OCI-LY3 (cell line): Measurements from ENCODE around the gene CAMKK1.

Experiments
- H2AFZ ChIP-seq: fragments of 200-600, 300-600 bp; shearing (Covaris generic); 2 replicates; pipeline ENCODE4 v1.6.0; 2014; ENCODE audit warnings: antibody characterized with exemption, low read depth, low read length
- H3K27ac ChIP-seq: fragments of 200-600, 300-600 bp; sonication (generic); 2 replicates; pipeline ENCODE4 v1.5.1; 2014; ENCODE audit warnings: mild to moderate bottlenecking, low read length, moderate library complexity, mixed read lengths
- H3K27me3 ChIP-seq: fragments of 200-600, 300-600 bp; sonication (generic); 2 replicates; pipeline ENCODE4 v1.6.1; 2014; ENCODE audit warnings: low read depth, low read length, mixed read lengths
- H3K36me3 ChIP-seq: fragments of 200-600, 300-600 bp; sonication (generic); replicated peaks from 2 replicates; pipeline ENCODE3; 2014; ENCODE audit warnings: low read depth, low read length, mixed read lengths
- H3K4me1 ChIP-seq: fragments of 300-600, 200-600 bp; sonication (generic); 2 replicates; pipeline ENCODE4 v1.6.1; 2014; ENCODE audit warnings: low read length, mixed read lengths
- H3K4me2 ChIP-seq: fragments of 200-600, 300-600 bp; sonication (generic); 2 replicates; pipeline ENCODE4 v1.6.1; 2014; ENCODE audit warnings: low read length, mixed read lengths
- H3K4me3 ChIP-seq: fragments of 300-600, 200-600 bp; sonication (generic); 2 replicates; pipeline ENCODE4 v1.5.1; 2014; ENCODE audit warnings: antibody characterized with exemption, mild to moderate bottlenecking, low read length, moderate library complexity
- H3K79me2 ChIP-seq: fragments of 300-600, 200-600 bp; shearing (Covaris generic); 2 replicates; pipeline ENCODE4 v1.6.1; 2014; ENCODE audit warnings: mild to moderate bottlenecking, low read length, mixed read lengths
- H3K9ac ChIP-seq: fragments of 300-600, 200-600 bp; shearing (Covaris generic); 2 replicates; pipeline ENCODE4 v1.6.0; 2014; ENCODE audit warnings: mild to moderate bottlenecking, low read length, moderate library complexity
- H3K9me3 ChIP-seq: fragments of 200-600, 300-600 bp; shearing (Covaris generic); 2 replicates; pipeline ENCODE4 v1.6.1; 2014; ENCODE audit warnings: low read length, mixed read lengths; ENCODE audit not compliant: insufficient read depth
- H4K20me1 ChIP-seq: fragments of 200-600, 300-600 bp; sonication (generic); 2 replicates; pipeline ENCODE4 v1.6.1; 2016; ENCODE audit warnings: low read length, mixed read lengths; ENCODE audit not compliant: insufficient read depth
- CTCF ChIP-seq: fragments of 200-600, 300-600 bp; sonication (generic); IDR thresholded peaks from 2 replicates; pipeline ENCODE4 v1.5.1; 2014; ENCODE audit warnings: antibody characterized with exemption, low read length, low read depth
- EZH2phosphoT487 ChIP-seq: fragments of 200-600 bp; shearing (Covaris generic); IDR thresholded peaks from 2 replicates; pipeline ENCODE4 v1.6.1; 2018; ENCODE audit warnings: antibody characterized with exemption, mixed run types, low read depth

Gene CAMKK1

GRCh38 chr17:3905017-3905520 lies 12.2 kb upstream of the CAMKK1 start:
- H3K79me2 ChIP-seq: no peaks in the 10 kb centered on the region
- no peaks in the 10 kb centered on the region for H4K20me1 ChIP-seq
- no peak overlapping the region for H2AFZ ChIP-seq
- H3K9me3 ChIP-seq: no peaks in the 10 kb centered on the region
- no peak overlapping the region for H3K4me3 ChIP-seq
- H3K27me3 ChIP-seq: no peaks in the 10 kb centered on the region
- H3K4me2 ChIP-seq: no peak overlapping the region
- H3K27ac ChIP-seq: no peak overlapping the region
- no peaks in the 10 kb centered on the region for H3K4me1 ChIP-seq
- TF ChIP-seq CTCF: no peak
- no peak for TF ChIP-seq EZH2phosphoT487
- H3K9ac ChIP-seq: no peak overlapping the region
- H3K36me3 ChIP-seq: no peaks in the 10 kb centered on the region

- H3K27ac ChIP-seq: no peak overlapping the region
- H3K27me3 ChIP-seq: no peaks in the 10 kb centered on the region
- H3K9me3 ChIP-seq: no peaks in the 10 kb centered on the region
- no peaks in the 10 kb centered on the region for H3K79me2 ChIP-seq
- H3K4me1 ChIP-seq: no peaks in the 10 kb centered on the region
- no peak overlapping the region for H2AFZ ChIP-seq
- TF ChIP-seq CTCF (no peak), EZH2phosphoT487 (no peak)
- H3K9ac ChIP-seq: no peak overlapping the region
- H3K4me3 ChIP-seq: no peak overlapping the region
- no peaks in the 10 kb centered on the region for H4K20me1 ChIP-seq
- no peaks in the 10 kb centered on the region for H3K36me3 ChIP-seq
- H3K4me2 ChIP-seq: no peak overlapping the region
Observed at GRCh38 chr17:3904501-3904900, 11.6 kb upstream of the CAMKK1 start.

- Histone ChIP-seq H3K9me3 (no peaks in the 10 kb centered on the region), H3K36me3 (no peaks in the 10 kb centered on the region), H3K27me3 (no peaks in the 10 kb centered on the region), H3K4me2 (no peak overlapping the region), H2AFZ (no peak overlapping the region), H3K4me1 (no peaks in the 10 kb centered on the region), H3K9ac (no peak overlapping the region), H3K4me3 (no peak overlapping the region), H3K79me2 (no peaks in the 10 kb centered on the region), H3K27ac (no peak overlapping the region), H4K20me1 (no peaks in the 10 kb centered on the region)
- TF ChIP-seq CTCF (no peak), EZH2phosphoT487 (no peak)
Observed at GRCh38 chr17:3903881-3904290, 11.0 kb upstream of the CAMKK1 start.

- Histone ChIP-seq H3K27ac (no peak overlapping the region), H3K9me3 (no peaks in the 10 kb centered on the region), H3K4me1 (no peaks in the 10 kb centered on the region), H3K36me3 (no peaks in the 10 kb centered on the region), H3K79me2 (no peaks in the 10 kb centered on the region), H3K9ac (no peak overlapping the region), H3K4me3 (no peak overlapping the region), H3K27me3 (no peaks in the 10 kb centered on the region), H2AFZ (no peak overlapping the region), H4K20me1 (no peaks in the 10 kb centered on the region), H3K4me2 (no peak overlapping the region)
- TF ChIP-seq CTCF (no peak), EZH2phosphoT487 (no peak)
Observed at GRCh38 chr17:3903051-3903825, 10.4 kb upstream of the CAMKK1 start.
